Fibroblast of lung (primary cell): Measurements from ENCODE around the gene CFAP74. TPM values are rescaled to one million over a fixed set of nuclear protein-coding genes. Genes with fewer than 3 reads are reported as not detected.
A peak's percentile ranks its signal among the peaks of the same experiment; 100 is the strongest.

Experiments used
- DNase-seq, 2 donors: peaks; one replicate each; pipeline versions ENCODE4 v3.0.0 to v3.0.0-alpha.2; 2010; ENCODE audit warnings: low read depth in 2 of 2
- H2AFZ ChIP-seq: 2 replicates; pipeline ENCODE4 v1.5.1; 2012; ENCODE audit warnings: low read length, control low read depth, inconsistent platforms
- H3K27ac ChIP-seq: 2 replicates; pipeline ENCODE4 v1.5.1; 2011; ENCODE audit warnings: low read length, control low read depth; ENCODE audit not compliant: insufficient read depth
- H3K27me3 ChIP-seq: 2 replicates; pipeline ENCODE4 v1.5.1; 2011; ENCODE audit warnings: mild to moderate bottlenecking, low read length; ENCODE audit not compliant: control insufficient read depth, insufficient read depth
- H3K36me3 ChIP-seq: 2 replicates; pipeline ENCODE4 v1.5.1; 2011; ENCODE audit warnings: low read length; ENCODE audit not compliant: control insufficient read depth, insufficient read depth
- H3K4me1 ChIP-seq: 2 replicates; pipeline ENCODE4 v1.5.1; 2011; ENCODE audit warnings: low read length; ENCODE audit not compliant: control insufficient read depth, insufficient read depth; ENCODE audit errors: extremely low read depth
- H3K4me2 ChIP-seq: 2 replicates; pipeline ENCODE4 v1.5.1; 2011; ENCODE audit warnings: low read length, control low read depth; ENCODE audit not compliant: insufficient read depth; ENCODE audit errors: extremely low read depth
- H3K4me3 ChIP-seq, 4 experiments: fragments of 200-600 bp in 1 of 4; sonication (generic) in 1 of 4; replicated peaks in 1 of 4; 2 replicates each; pipeline ENCODE4 v1.5.1; 2011 to 2016; ENCODE audit warnings: low read length in 4 of 4, low read depth in 3 of 4, mild to moderate bottlenecking in 3 of 4, control low read depth in 2 of 4, inconsistent platforms in 1 of 4, mixed read lengths in 1 of 4; ENCODE audit not compliant: insufficient read depth in 1 of 4; ENCODE audit errors: control extremely low read depth in 1 of 4
- H3K79me2 ChIP-seq: 2 replicates; pipeline ENCODE4 v1.5.1; 2012; ENCODE audit warnings: mild to moderate bottlenecking, low read length, inconsistent platforms; ENCODE audit not compliant: control insufficient read depth, insufficient read depth
- H3K9ac ChIP-seq: 2 replicates; pipeline ENCODE4 v1.5.1; 2011; ENCODE audit warnings: mild to moderate bottlenecking, low read length, control low read depth; ENCODE audit not compliant: insufficient read depth
- H3K9me3 ChIP-seq: 2 replicates; pipeline ENCODE4 v1.5.1; 2012; ENCODE audit warnings: low read depth, low read length; ENCODE audit not compliant: control insufficient read depth, insufficient read depth
- H4K20me1 ChIP-seq: 2 replicates; pipeline ENCODE4 v1.5.1; 2011; ENCODE audit warnings: low read length; ENCODE audit not compliant: control insufficient read depth, insufficient read depth; ENCODE audit errors: extremely low read depth
- CTCF ChIP-seq, 2 donors: IDR thresholded peaks in 1 of 2; conservative IDR thresholded peaks in 1 of 2; 1 replicate in 1 of 2; 2 replicates in 1 of 2; pipeline ENCODE4 v1.5.1; 2011 to 2012; ENCODE audit warnings: low read length in 2 of 2, control low read depth in 1 of 2, inconsistent platforms in 1 of 2, low read depth in 1 of 2, mild to moderate bottlenecking in 1 of 2
- EZH2 ChIP-seq: IDR thresholded peaks from 2 replicates; pipeline ENCODE4 v1.5.1; 2012; ENCODE audit warnings: low read length, control low read depth, mild to moderate bottlenecking; ENCODE audit errors: missing control alignments
- polyA plus RNA-seq, 2 donors: library from polyadenylated mRNA; depleted of rRNA in 1 of 2; stranded (reverse) in 1 of 2; unstranded in 1 of 2; fragments of >200 nt; gene quantifications; 2 replicates each; pipeline ENCODE4 v1.2.1, GENCODE V29; 2011 to 2012; ENCODE audit warnings: missing spikeins in 1 of 2
- total RNA-seq: library from RNA; depleted of rRNA; stranded (reverse); fragments of >200 nt; gene quantifications from 2 replicates; pipeline ENCODE4 v1.2.1, GENCODE V29; 2014

The CFAP74 gene
- total and polyA plus RNA-seq, 2 donors (not counting 1 experiment from before 2014, with no cell fraction given), result not detected

GRCh38 chr1:2018217-2019171 is 14.9 kb upstream of the CFAP74 start:
- no peaks in the 10 kb centered on the region for H4K20me1 ChIP-seq
- no peak for DNase-seq
- no peak overlapping the region for H3K27ac ChIP-seq
- H3K4me3 ChIP-seq, result no peak overlapping the region
- no peak overlapping the region for H2AFZ ChIP-seq
- peaks cover 28% of the 10 kb centered on the region for H3K27me3 ChIP-seq
- H3K79me2 ChIP-seq, result no peaks in the 10 kb centered on the region
- no peaks in the 10 kb centered on the region for H3K9me3 ChIP-seq
- H3K4me1 ChIP-seq, result no peaks in the 10 kb centered on the region
- TF ChIP-seq CTCF (conservative IDR thresholded peaks at IDR 0.05 in 1 of 2, IDR thresholded peaks at IDR 0.05 in 1 of 2; ENCODE audit: low read depth in 1 of 2, low read length in 2 of 2) (no peak), EZH2 (peak; percentile 29)
- H3K4me2 ChIP-seq, result no peak overlapping the region
- H3K9ac ChIP-seq, result no peak overlapping the region
- no peaks in the 10 kb centered on the region for H3K36me3 ChIP-seq

GRCh38 chr1:2016123-2016522 is 12.5 kb upstream of the CFAP74 start:
- no peaks in the 10 kb centered on the region for H3K4me1 ChIP-seq
- no peak overlapping the region for H3K4me2 ChIP-seq
- no peaks in the 10 kb centered on the region for H3K79me2 ChIP-seq
- no peak overlapping the region for H3K9ac ChIP-seq
- no peaks in the 10 kb centered on the region for H4K20me1 ChIP-seq
- H3K36me3 ChIP-seq, result no peaks in the 10 kb centered on the region
- no peak for TF ChIP-seq CTCF (conservative IDR thresholded peaks at IDR 0.05 in 1 of 2, IDR thresholded peaks at IDR 0.05 in 1 of 2; ENCODE audit: low read depth in 1 of 2, low read length in 2 of 2)
- TF ChIP-seq EZH2, result no peak
- peaks cover 28% of the 10 kb centered on the region for H3K27me3 ChIP-seq
- H3K9me3 ChIP-seq, result no peaks in the 10 kb centered on the region
- DNase-seq, result no peak
- no peak overlapping the region for H2AFZ ChIP-seq
- no peak overlapping the region for H3K27ac ChIP-seq
- no peak overlapping the region for H3K4me3 ChIP-seq

- no peaks in the 10 kb centered on the region for H3K36me3 ChIP-seq
- H4K20me1 ChIP-seq, result no peaks in the 10 kb centered on the region
- no peak overlapping the region for H2AFZ ChIP-seq
- H3K4me1 ChIP-seq, result no peaks in the 10 kb centered on the region
- no peak overlapping the region for H3K9ac ChIP-seq
- H3K27me3 ChIP-seq, result peaks cover 21% of the 10 kb centered on the region
- H3K4me3 ChIP-seq, result no peak overlapping the region
- H3K4me2 ChIP-seq, result no peak overlapping the region
- no peak for TF ChIP-seq CTCF (conservative IDR thresholded peaks at IDR 0.05 in 1 of 2, IDR thresholded peaks at IDR 0.05 in 1 of 2; ENCODE audit: low read depth in 1 of 2, low read length in 2 of 2)
- peak in 1 of 2 donors; percentile 65 for DNase-seq
- no peak overlapping the region for H3K27ac ChIP-seq
- no peaks in the 10 kb centered on the region for H3K79me2 ChIP-seq
- H3K9me3 ChIP-seq, result no peaks in the 10 kb centered on the region
These were observed 11.5 kb upstream of the CFAP74 start for GRCh38 chr1:2014741-2015735.
